Measurements from ENCODE around the gene RUFY2. TPM values are rescaled to one million over a fixed set of nuclear protein-coding genes. Genes with fewer than 3 reads are reported as not detected.

Gene RUFY2
- total RNA-seq, 4 donors from 2014 or later: 18.0 to 49.6 (median 23.5) TPM

- DNase-seq (ENCODE audit: low spot score in 2 of 2): peak; percentile 16 to 86
- TF ChIP-seq CTCF (IDR thresholded peaks at IDR 0.05) (no peak), POLR2A (IDR thresholded peaks at IDR 0.05) (no peak)
- intact Hi-C loops (cut with DNase I; ENCODE audit: low total_unique reads): no loop called here
- peak overlapping the region; percentile 98 for H3K4me3 ChIP-seq (ENCODE audit: low read depth, poor library complexity, severe bottlenecking)
- 0 to 1% methylated on average over 29 to 33 of the region's 38 CpGs for WGBS, 2 donors
Measured at GRCh38 chr10:68406111-68406814, 814 bp downstream of the RUFY2 start.

- no peak overlapping the region for H3K4me3 ChIP-seq (ENCODE audit: low read depth, poor library complexity, severe bottlenecking)
- intact Hi-C loops (cut with DNase I; ENCODE audit: low total_unique reads): no loop called here
- 88 to 90% methylated on average over 4 of the region's 4 CpGs for WGBS, 2 donors
- no peak for DNase-seq (ENCODE audit: low spot score in 2 of 2)
- TF ChIP-seq CTCF (IDR thresholded peaks at IDR 0.05): no peak
- no peak for TF ChIP-seq POLR2A (IDR thresholded peaks at IDR 0.05)
Measured at GRCh38 chr10:68403701-68404100, 3.4 kb downstream of the RUFY2 start.

- H3K4me3 ChIP-seq (ENCODE audit: low read depth, poor library complexity, severe bottlenecking): no peak overlapping the region
- intact Hi-C loops (cut with DNase I; ENCODE audit: low total_unique reads): no loop called here
- DNase-seq (ENCODE audit: low spot score in 2 of 2): no peak
- WGBS, 2 donors: 87 to 89% methylated on average over 1 of the region's 1 CpG
- TF ChIP-seq POLR2A (IDR thresholded peaks at IDR 0.05) (no peak), CTCF (IDR thresholded peaks at IDR 0.05) (no peak)
Measured at GRCh38 chr10:68402276-68402675, 4.8 kb downstream of the RUFY2 start.

GRCh38 chr10:68397005-68397404 is 10.1 kb downstream of the RUFY2 start:
- intact Hi-C loops (cut with DNase I; ENCODE audit: low total_unique reads): no loop called here
- DNase-seq (ENCODE audit: low spot score in 2 of 2): no peak
- no peak overlapping the region for H3K4me3 ChIP-seq (ENCODE audit: low read depth, poor library complexity, severe bottlenecking)
- WGBS, 2 donors: 97 to 100% methylated on average over 1 of the region's 1 CpG
- TF ChIP-seq CTCF (IDR thresholded peaks at IDR 0.05): no peak
- TF ChIP-seq POLR2A (IDR thresholded peaks at IDR 0.05): no peak

GRCh38 chr10:68385740-68386139 is 21.3 kb downstream of the RUFY2 start:
- TF ChIP-seq CTCF (IDR thresholded peaks at IDR 0.05): no peak
- TF ChIP-seq POLR2A (IDR thresholded peaks at IDR 0.05): no peak
- intact Hi-C loops (cut with DNase I; ENCODE audit: low total_unique reads): no loop called here
- 83 to 87% methylated on average over 2 of the region's 2 CpGs for WGBS, 2 donors
- DNase-seq (ENCODE audit: low spot score in 2 of 2): no peak
- no peak overlapping the region for H3K4me3 ChIP-seq (ENCODE audit: low read depth, poor library complexity, severe bottlenecking)

- intact Hi-C loops (cut with DNase I; ENCODE audit: low total_unique reads): no loop called here
- 95% methylated on average over 1 of the region's 1 CpG for WGBS, 2 donors
- H3K4me3 ChIP-seq (ENCODE audit: low read depth, poor library complexity, severe bottlenecking): no peak overlapping the region
- no peak for DNase-seq (ENCODE audit: low spot score in 2 of 2)
- TF ChIP-seq CTCF (IDR thresholded peaks at IDR 0.05): no peak
- no peak for TF ChIP-seq POLR2A (IDR thresholded peaks at IDR 0.05)
Measured at GRCh38 chr10:68371604-68372003, 35.5 kb downstream of the RUFY2 start.

Data from lower leg skin (tissue), 4 donors.